Ovary (tissue), 3 donors: Measurements from ENCODE around the gene SIX3.

Experiments used
- POLR2A ChIP-seq: fragments of 450-650 bp; IDR thresholded peaks from one replicate; pipeline ENCODE4 v1.6.1; 2017; ENCODE audit warnings: antibody characterized with exemption, mild to moderate bottlenecking, moderate library complexity
- TF ChIP-seq, protein P1 (sequence below), 3 donors: fragments of 450-650 bp in 2 of 3; fragments of 200-600 bp in 1 of 3; IDR thresholded peaks; one replicate each; pipeline versions ENCODE4 v1.5.1 to v1.8.0; 2016 to 2022; ENCODE audit warnings: antibody characterized with exemption in 3 of 3, mild to moderate bottlenecking in 1 of 3
- donor health status: DM: no; HTN: no; CAD: no.

DNA sequence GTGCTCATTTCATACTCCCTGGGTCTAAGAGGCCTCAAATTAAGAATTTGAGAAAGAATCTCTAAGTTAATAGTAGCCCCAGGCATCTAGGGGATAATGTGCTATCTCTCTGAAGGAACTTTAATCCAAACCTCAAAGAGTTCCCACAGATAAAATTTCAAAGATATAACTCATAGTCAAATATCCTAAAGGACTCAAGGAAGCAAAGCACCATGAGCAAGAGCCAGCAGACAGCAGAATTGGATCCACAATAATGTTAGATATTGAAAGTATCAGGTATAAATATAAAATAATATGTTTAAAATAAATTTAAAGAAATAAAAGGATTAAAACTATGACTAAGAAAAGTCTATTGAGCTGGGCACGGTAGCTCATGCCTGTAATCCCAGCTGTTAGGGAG is 31.7 kb upstream of the SIX3 start:
- TF ChIP-seq, protein P1, sequence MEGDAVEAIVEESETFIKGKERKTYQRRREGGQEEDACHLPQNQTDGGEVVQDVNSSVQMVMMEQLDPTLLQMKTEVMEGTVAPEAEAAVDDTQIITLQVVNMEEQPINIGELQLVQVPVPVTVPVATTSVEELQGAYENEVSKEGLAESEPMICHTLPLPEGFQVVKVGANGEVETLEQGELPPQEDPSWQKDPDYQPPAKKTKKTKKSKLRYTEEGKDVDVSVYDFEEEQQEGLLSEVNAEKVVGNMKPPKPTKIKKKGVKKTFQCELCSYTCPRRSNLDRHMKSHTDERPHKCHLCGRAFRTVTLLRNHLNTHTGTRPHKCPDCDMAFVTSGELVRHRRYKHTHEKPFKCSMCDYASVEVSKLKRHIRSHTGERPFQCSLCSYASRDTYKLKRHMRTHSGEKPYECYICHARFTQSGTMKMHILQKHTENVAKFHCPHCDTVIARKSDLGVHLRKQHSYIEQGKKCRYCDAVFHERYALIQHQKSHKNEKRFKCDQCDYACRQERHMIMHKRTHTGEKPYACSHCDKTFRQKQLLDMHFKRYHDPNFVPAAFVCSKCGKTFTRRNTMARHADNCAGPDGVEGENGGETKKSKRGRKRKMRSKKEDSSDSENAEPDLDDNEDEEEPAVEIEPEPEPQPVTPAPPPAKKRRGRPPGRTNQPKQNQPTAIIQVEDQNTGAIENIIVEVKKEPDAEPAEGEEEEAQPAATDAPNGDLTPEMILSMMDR (IDR thresholded peaks at IDR 0.05): no peak
- no peak for TF ChIP-seq POLR2A
